ENCODE measurements around the gene GJD4.
A peak's percentile ranks its signal among the peaks of the same experiment; 100 is the strongest.

Gene GJD4

GRCh38 chr10:35632027-35632426 is 26.9 kb downstream of the GJD4 start:
- H3K4me3 ChIP-seq (ENCODE audit: low read length): no peak overlapping the region
- no peak overlapping the region for H3K9ac ChIP-seq (ENCODE audit: low read length)
- H3K36me3 ChIP-seq (ENCODE audit: control insufficient read depth, insufficient read depth, low read length, severe bottlenecking): no peaks in the 10 kb centered on the region
- no peaks in the 10 kb centered on the region for H3K27me3 ChIP-seq (replicated peaks; ENCODE audit: control insufficient read depth, insufficient read depth, low read length)
- H3K4me1 ChIP-seq (ENCODE audit: control insufficient read depth, insufficient read depth, low read length): peaks cover 8% of the 10 kb centered on the region
- no peaks in the 10 kb centered on the region for H3K9me3 ChIP-seq (ENCODE audit: control insufficient read depth, low read length)
- DNase-seq (ENCODE audit: low read depth): no peak

- DNase-seq (ENCODE audit: low read depth): no peak
- Histone ChIP-seq H3K27me3 (replicated peaks; ENCODE audit: control insufficient read depth, insufficient read depth, low read length) (no peaks in the 10 kb centered on the region), H3K9me3 (ENCODE audit: control insufficient read depth, low read length) (no peaks in the 10 kb centered on the region), H3K9ac (ENCODE audit: low read length) (no peak overlapping the region), H3K4me1 (ENCODE audit: control insufficient read depth, insufficient read depth, low read length) (peaks cover 6% of the 10 kb centered on the region), H3K36me3 (ENCODE audit: control insufficient read depth, insufficient read depth, low read length, severe bottlenecking) (no peaks in the 10 kb centered on the region), H3K4me3 (ENCODE audit: low read length) (no peak overlapping the region)
Observed at GRCh38 chr10:35633006-35633980, 28.2 kb downstream of the GJD4 start.

- peak; percentile 90 for DNase-seq (ENCODE audit: low read depth)
- H3K27me3 ChIP-seq (replicated peaks; ENCODE audit: control insufficient read depth, insufficient read depth, low read length): no peaks in the 10 kb centered on the region
Observed at GRCh38 chr10:35635576-35635975, 30.4 kb downstream of the GJD4 start.

GRCh38 chr10:35636956-35637355 is 31.8 kb downstream of the GJD4 start:
- no peak for DNase-seq (ENCODE audit: low read depth)
- Histone ChIP-seq H3K36me3 (ENCODE audit: control insufficient read depth, insufficient read depth, low read length, severe bottlenecking) (no peaks in the 10 kb centered on the region), H3K4me1 (ENCODE audit: control insufficient read depth, insufficient read depth, low read length) (peaks cover 20% of the 10 kb centered on the region), H3K9me3 (ENCODE audit: control insufficient read depth, low read length) (no peaks in the 10 kb centered on the region), H3K4me3 (ENCODE audit: low read length) (no peak overlapping the region), H3K9ac (ENCODE audit: low read length) (no peak overlapping the region), H3K27me3 (replicated peaks; ENCODE audit: control insufficient read depth, insufficient read depth, low read length) (no peaks in the 10 kb centered on the region)

More at GRCh38 chr10:35635576-35635975, 30.4 kb downstream of the GJD4 start:
- Histone ChIP-seq H3K9me3 (ENCODE audit: control insufficient read depth, low read length) (no peaks in the 10 kb centered on the region), H3K9ac (ENCODE audit: low read length) (no peak overlapping the region), H3K4me1 (ENCODE audit: control insufficient read depth, insufficient read depth, low read length) (peaks cover 16% of the 10 kb centered on the region), H3K4me3 (ENCODE audit: low read length) (no peak overlapping the region), H3K36me3 (ENCODE audit: control insufficient read depth, insufficient read depth, low read length, severe bottlenecking) (no peaks in the 10 kb centered on the region)

DNA sequence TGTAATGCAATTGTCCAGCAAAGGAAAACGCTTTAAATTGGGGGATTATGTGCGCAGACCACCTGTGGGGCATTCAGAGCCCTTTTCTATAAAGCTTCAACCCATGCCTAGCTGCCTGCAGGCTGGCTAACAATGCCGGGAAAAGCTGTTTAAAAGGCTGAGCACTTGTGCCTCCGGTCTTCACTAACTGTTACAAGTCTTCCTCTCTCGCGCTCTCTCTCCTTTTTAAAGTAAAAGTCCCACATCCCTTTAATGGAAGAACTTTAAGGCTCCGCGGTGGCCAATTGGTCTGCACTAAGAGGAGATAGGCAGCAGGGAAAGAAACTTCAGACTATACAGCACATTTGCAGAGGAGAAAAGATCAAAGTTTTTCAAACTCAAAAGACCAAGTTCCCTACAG is 32.3 kb downstream of the GJD4 start:
- DNase-seq (ENCODE audit: low read depth): no peak
- H3K9me3 ChIP-seq (ENCODE audit: control insufficient read depth, low read length): no peaks in the 10 kb centered on the region
- H3K36me3 ChIP-seq (ENCODE audit: control insufficient read depth, insufficient read depth, low read length, severe bottlenecking): no peaks in the 10 kb centered on the region
- no peaks in the 10 kb centered on the region for H3K27me3 ChIP-seq (replicated peaks; ENCODE audit: control insufficient read depth, insufficient read depth, low read length)
- H3K9ac ChIP-seq (ENCODE audit: low read length): no peak overlapping the region
- peak overlapping the region; percentile 8 for H3K4me3 ChIP-seq (ENCODE audit: low read length)
- peaks cover 20% of the 10 kb centered on the region for H3K4me1 ChIP-seq (ENCODE audit: control insufficient read depth, insufficient read depth, low read length)

GRCh38 chr10:35638101-35638500 is 33.0 kb downstream of the GJD4 start:
- Histone ChIP-seq H3K9me3 (ENCODE audit: control insufficient read depth, low read length) (no peaks in the 10 kb centered on the region), H3K27me3 (replicated peaks; ENCODE audit: control insufficient read depth, insufficient read depth, low read length) (no peaks in the 10 kb centered on the region), H3K4me1 (ENCODE audit: control insufficient read depth, insufficient read depth, low read length) (peaks cover 24% of the 10 kb centered on the region), H3K9ac (ENCODE audit: low read length) (no peak overlapping the region), H3K36me3 (ENCODE audit: control insufficient read depth, insufficient read depth, low read length, severe bottlenecking) (no peaks in the 10 kb centered on the region), H3K4me3 (ENCODE audit: low read length) (no peak overlapping the region)
- no peak for DNase-seq (ENCODE audit: low read depth)

GRCh38 chr10:35639021-35639727 is 34.0 kb downstream of the GJD4 start:
- Histone ChIP-seq H3K9ac (ENCODE audit: low read length) (peak overlapping the region; percentile 54), H3K9me3 (ENCODE audit: control insufficient read depth, low read length) (no peaks in the 10 kb centered on the region), H3K4me3 (ENCODE audit: low read length) (peak overlapping the region; percentile 79), H3K4me1 (ENCODE audit: control insufficient read depth, insufficient read depth, low read length) (peaks cover 34% of the 10 kb centered on the region), H3K36me3 (ENCODE audit: control insufficient read depth, insufficient read depth, low read length, severe bottlenecking) (no peaks in the 10 kb centered on the region), H3K27me3 (replicated peaks; ENCODE audit: control insufficient read depth, insufficient read depth, low read length) (no peaks in the 10 kb centered on the region)
- no peak for DNase-seq (ENCODE audit: low read depth)

DNA sequence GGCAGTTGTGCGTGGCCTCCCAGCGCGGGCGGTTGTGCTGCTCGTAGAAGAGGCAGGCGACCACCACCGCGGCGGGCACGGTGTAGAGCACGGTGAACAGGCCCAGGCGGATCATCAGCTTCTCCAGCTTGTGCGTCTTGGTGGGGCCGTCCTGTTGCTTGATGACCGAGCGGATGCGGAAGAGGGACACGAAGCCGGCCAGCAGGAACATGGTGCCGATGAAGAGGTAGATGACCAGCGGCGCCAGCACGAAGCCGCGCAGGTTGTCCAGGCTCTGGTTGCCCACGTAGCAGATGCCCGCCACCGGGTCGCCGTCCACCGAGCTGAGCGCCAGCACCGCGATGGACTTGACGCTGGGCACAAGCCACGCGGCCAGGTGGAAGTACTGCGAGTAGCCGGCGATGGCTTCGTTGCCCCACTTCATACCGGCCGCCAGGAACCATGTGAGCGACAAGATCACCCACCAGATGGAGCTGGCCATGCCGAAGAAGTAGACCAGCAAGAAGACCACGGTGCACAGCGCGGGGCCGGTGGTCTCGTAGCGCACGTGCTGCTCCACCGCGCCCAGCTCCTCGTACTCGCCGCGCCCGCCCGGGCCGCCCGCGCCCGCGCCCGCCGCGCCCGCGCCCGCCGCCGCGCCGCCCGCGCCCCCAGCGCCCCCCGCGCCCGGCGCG is 34.7 kb downstream of the GJD4 start:
- H3K27me3 ChIP-seq (replicated peaks; ENCODE audit: control insufficient read depth, insufficient read depth, low read length): no peaks in the 10 kb centered on the region
- peak overlapping the region; percentile 82 for H3K9ac ChIP-seq (ENCODE audit: low read length)
- H3K36me3 ChIP-seq (ENCODE audit: control insufficient read depth, insufficient read depth, low read length, severe bottlenecking): no peaks in the 10 kb centered on the region
- no peaks in the 10 kb centered on the region for H3K9me3 ChIP-seq (ENCODE audit: control insufficient read depth, low read length)
- peak; percentile 66 for DNase-seq (ENCODE audit: low read depth)
- H3K4me3 ChIP-seq (ENCODE audit: low read length): peak overlapping the region; percentile 85
- peaks cover 37% of the 10 kb centered on the region for H3K4me1 ChIP-seq (ENCODE audit: control insufficient read depth, insufficient read depth, low read length)

DNA sequence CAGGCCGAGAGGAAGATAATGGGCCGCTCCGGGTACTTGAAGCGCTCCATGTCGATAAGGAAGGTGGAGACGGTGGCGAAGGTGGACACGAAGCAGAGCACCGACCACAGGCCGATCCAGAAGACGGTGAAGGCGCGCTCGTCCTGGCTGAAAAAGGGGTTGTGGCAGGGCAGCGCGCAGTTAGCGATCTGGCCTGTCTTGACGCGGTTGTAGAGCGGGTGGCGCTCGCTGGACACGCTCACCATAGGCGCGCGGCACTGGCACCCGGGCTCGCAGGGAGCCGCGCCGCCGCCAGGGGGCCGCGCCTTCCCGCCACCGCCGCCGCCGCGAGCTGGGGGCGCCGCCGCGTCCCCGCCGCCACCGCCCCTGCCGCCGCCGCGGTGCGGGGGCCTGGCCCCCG is 35.3 kb downstream of the GJD4 start:
- Histone ChIP-seq H3K27me3 (replicated peaks; ENCODE audit: control insufficient read depth, insufficient read depth, low read length) (no peaks in the 10 kb centered on the region), H3K4me1 (ENCODE audit: control insufficient read depth, insufficient read depth, low read length) (peaks cover 37% of the 10 kb centered on the region), H3K4me3 (ENCODE audit: low read length) (peak overlapping the region; percentile 85), H3K9ac (ENCODE audit: low read length) (peak overlapping the region; percentile 82), H3K9me3 (ENCODE audit: control insufficient read depth, low read length) (no peaks in the 10 kb centered on the region), H3K36me3 (ENCODE audit: control insufficient read depth, insufficient read depth, low read length, severe bottlenecking) (no peaks in the 10 kb centered on the region)
- DNase-seq (ENCODE audit: low read depth): peak; percentile 90

- Histone ChIP-seq H3K4me3 (ENCODE audit: low read length) (peak overlapping the region; percentile 89), H3K9me3 (ENCODE audit: control insufficient read depth, low read length) (no peaks in the 10 kb centered on the region)
Observed at GRCh38 chr10:35640951-35641675, 36.0 kb downstream of the GJD4 start.

More at GRCh38 chr10:35640951-35641675, 36.0 kb downstream of the GJD4 start:
- peak; percentile 83 for DNase-seq (ENCODE audit: low read depth)
- Histone ChIP-seq H3K27me3 (replicated peaks; ENCODE audit: control insufficient read depth, insufficient read depth, low read length) (no peaks in the 10 kb centered on the region), H3K9ac (ENCODE audit: low read length) (peak overlapping the region; percentile 82), H3K4me1 (ENCODE audit: control insufficient read depth, insufficient read depth, low read length) (peaks cover 33% of the 10 kb centered on the region), H3K36me3 (ENCODE audit: control insufficient read depth, insufficient read depth, low read length, severe bottlenecking) (no peaks in the 10 kb centered on the region)

Measured in adipocyte (in vitro differentiated cells).